HPDE6-E6E7 (cell line): ENCODE measurements around the gene CPSF6.

ENCODE experiments used
- DNase-seq: peaks from one replicate; pipeline ENCODE4 v3.0.0; 2011; ENCODE audit warnings: missing footprints; ENCODE audit errors: extremely low spot score

CPSF6 gene

DNA sequence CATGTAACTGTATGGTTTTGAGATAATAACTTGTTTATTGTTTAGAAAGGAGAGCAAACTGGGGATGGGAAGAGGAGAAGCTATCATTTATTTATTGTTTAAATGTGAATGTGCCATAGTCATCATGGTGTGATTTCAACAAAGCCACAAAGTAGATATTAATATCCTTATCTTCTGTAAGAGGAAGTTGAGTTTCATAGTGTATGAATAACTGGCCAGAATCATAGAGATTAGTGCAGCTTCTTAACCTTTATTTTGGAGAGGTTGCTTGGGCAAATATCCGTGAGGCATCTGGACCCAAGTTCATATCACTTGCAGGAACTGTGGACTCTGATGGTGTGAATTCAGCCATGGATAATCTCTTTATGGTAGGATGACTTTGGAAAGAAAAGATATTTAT lies 82.0 kb downstream of the CPSF6 start:
- DNase-seq, result no peak
